NCI-H524 (cell line): ENCODE data around the gene NCLN.
"Not testable (repeated sequence)": the region's sequence is repeated elsewhere in the genome, so short reads cannot be mapped to it uniquely, and the experiment has no call there.

Source experiments
- DNase-seq, 2 experiments: peaks; one replicate each; lab custom pipeline; 2025; lab: John Stamatoyannopoulos, UW

Gene NCLN

GRCh38 chr19:3185461-3186159 lies at the start of gene NCLN:
NCLN (plus strand) TSS chr19:3185930; CDS start chr19:3186031, 101 bp downstream.
- peak; percentile 95 to 96 for DNase-seq

GRCh38 chr19:3135961-3136683 lies 49.6 kb upstream of the NCLN start, which contains the start of gene GNA15:
GNA15 (plus strand) TSS chr19:3136033; CDS start chr19:3136451, 418 bp downstream.
- DNase-seq: no peak

- no peak for DNase-seq
Measured at GRCh38 chr19:3136684-3137055, 49.1 kb upstream of the NCLN start.

GRCh38 chr19:3137119-3137518 lies 48.6 kb upstream of the NCLN start:
- DNase-seq: no peak

GRCh38 chr19:3138268-3138667 lies 47.5 kb upstream of the NCLN start:
- DNase-seq: no peak

GRCh38 chr19:3140667-3141038 lies 45.1 kb upstream of the NCLN start:
- no peak for DNase-seq

- no peak for DNase-seq
Measured at GRCh38 chr19:3142292-3142670, 43.4 kb upstream of the NCLN start.

GRCh38 chr19:3142781-3143337 lies 42.9 kb upstream of the NCLN start:
- DNase-seq: no peak

GRCh38 chr19:3145909-3146676 lies 39.6 kb upstream of the NCLN start:
- DNase-seq: peak in 1 of 2 experiments; percentile 54

GRCh38 chr19:3146677-3147100 lies 39.0 kb upstream of the NCLN start:
- no peak for DNase-seq

GRCh38 chr19:3148503-3148902 lies 37.2 kb upstream of the NCLN start:
- DNase-seq: no peak

- no peak for DNase-seq
Measured at GRCh38 chr19:3149089-3149488, 36.6 kb upstream of the NCLN start.

GRCh38 chr19:3149526-3150505 lies 35.9 kb upstream of the NCLN start:
- DNase-seq: no peak

GRCh38 chr19:3150739-3151329 lies 34.9 kb upstream of the NCLN start:
- no peak for DNase-seq

GRCh38 chr19:3151563-3152418 lies 33.9 kb upstream of the NCLN start:
- no peak for DNase-seq

- DNase-seq: no peak
Measured at GRCh38 chr19:3152419-3152780, 33.3 kb upstream of the NCLN start.

GRCh38 chr19:3153286-3154230 lies 32.2 kb upstream of the NCLN start:
- no peak for DNase-seq

GRCh38 chr19:3154447-3154846 lies 31.3 kb upstream of the NCLN start:
- DNase-seq: not testable (repeated sequence)
